ENCODE measurements around the gene RTN4RL1. TPM values are rescaled to one million over a fixed set of nuclear protein-coding genes. Genes with fewer than 3 reads are reported as not detected.

Gene RTN4RL1
- polyA plus RNA-seq, 3 donors: 1.1 to 1.7 (median 1.3) TPM

DNA sequence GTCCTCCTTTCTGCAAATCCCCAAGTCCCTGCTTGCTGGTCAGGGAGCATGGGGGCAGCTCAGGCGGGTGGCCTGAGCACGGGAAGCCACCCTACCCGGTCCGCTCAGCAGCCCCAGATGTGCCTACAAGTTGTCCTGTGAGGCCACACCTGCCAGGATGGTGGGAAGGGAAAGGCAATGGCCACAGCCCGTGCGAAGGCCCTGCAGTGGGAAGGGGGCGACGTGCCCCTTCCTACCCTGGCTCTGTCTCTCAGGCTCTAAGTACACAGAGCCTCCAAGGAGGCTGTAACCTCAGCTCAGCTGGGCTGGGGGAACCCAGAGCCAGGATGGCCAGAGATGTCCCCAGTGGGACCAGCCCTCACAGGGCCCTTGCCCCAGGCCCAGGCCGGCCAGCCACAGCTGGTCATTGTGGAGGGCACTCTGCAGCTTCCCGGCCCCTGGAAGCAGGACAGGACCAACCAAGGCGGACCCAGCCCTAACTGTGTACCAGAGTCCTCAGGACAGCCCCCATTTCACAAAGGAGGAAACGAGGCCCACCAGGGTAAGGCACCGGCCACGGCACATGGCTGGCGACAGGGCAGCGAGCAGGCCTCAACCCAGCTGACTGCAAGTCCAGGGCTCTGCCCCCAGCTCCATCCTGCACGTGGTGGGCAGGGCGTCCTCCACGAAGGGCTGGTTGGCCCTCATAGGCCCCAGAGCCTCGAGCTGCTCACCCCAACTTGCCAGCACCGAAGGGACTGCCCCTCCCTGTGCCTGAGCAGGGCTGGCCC is 82.3 kb downstream of the RTN4RL1 start:
- DNase-seq (ENCODE audit: extremely low read depth in 1 of 11, low read depth in 9 of 11, low spot score in 4 of 11): no peak

GRCh38 chr17:1942066-1942365 is 83.1 kb downstream of the RTN4RL1 start:
- no peak for DNase-seq (ENCODE audit: extremely low read depth in 1 of 11, low read depth in 9 of 11, low spot score in 4 of 11)

- DNase-seq (ENCODE audit: extremely low read depth in 1 of 11, low read depth in 9 of 11, low spot score in 4 of 11): no peak
These were observed 83.7 kb downstream of the RTN4RL1 start for GRCh38 chr17:1941272-1942065.

- DNase-seq (ENCODE audit: extremely low read depth in 1 of 11, low read depth in 9 of 11, low spot score in 4 of 11): no peak
These were observed 84.3 kb downstream of the RTN4RL1 start for GRCh38 chr17:1940810-1941185.

- DNase-seq (ENCODE audit: extremely low read depth in 1 of 11, low read depth in 9 of 11, low spot score in 4 of 11): peak; percentile 75 to 90 (median 83)
These were observed 84.9 kb downstream of the RTN4RL1 start for GRCh38 chr17:1939981-1940809.

DNA sequence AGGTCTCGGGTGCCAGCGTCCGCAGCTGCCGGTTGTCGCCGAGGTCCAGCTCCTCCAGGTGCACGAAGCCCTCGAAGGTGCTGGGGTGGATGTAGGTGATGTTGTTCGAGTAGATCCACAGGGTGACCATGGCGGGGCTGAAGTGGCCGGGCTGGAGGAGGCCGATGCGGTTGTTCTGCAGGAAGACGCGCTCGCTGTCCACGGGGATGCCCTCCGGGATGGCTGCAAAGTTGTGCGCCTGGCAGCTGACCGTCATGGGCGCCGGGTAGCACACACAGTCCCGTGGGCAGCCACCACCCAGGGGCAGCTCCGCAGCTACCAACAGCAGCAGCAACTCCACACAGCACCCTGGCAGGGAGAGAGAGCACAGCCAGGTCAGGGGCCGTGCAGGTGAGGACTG is 87.7 kb downstream of the RTN4RL1 start:
- DNase-seq (ENCODE audit: extremely low read depth in 1 of 11, low read depth in 9 of 11, low spot score in 4 of 11): no peak

DNA sequence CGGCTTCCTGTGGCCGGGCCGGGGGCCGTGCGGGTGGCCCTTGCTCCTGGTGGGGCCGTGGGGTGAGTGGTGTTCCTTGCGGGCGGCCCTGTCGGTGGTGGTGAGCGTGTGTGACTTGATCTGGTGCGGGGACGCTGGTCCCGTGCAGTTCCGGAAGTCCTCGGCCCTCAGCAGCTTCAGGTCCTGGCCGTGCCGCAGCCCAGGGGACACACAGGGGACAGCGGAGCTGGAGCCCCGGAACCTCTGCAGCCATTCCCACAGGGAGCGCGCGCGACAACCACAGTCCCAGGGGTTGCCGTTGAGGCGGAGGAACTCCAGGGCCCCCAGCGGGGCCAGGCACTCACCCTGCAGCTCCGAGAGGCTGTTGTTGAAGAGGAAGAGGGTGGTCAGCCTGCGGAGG is 88.4 kb downstream of the RTN4RL1 start:
- DNase-seq (ENCODE audit: extremely low read depth in 1 of 11, low read depth in 9 of 11, low spot score in 4 of 11): no peak

DNA sequence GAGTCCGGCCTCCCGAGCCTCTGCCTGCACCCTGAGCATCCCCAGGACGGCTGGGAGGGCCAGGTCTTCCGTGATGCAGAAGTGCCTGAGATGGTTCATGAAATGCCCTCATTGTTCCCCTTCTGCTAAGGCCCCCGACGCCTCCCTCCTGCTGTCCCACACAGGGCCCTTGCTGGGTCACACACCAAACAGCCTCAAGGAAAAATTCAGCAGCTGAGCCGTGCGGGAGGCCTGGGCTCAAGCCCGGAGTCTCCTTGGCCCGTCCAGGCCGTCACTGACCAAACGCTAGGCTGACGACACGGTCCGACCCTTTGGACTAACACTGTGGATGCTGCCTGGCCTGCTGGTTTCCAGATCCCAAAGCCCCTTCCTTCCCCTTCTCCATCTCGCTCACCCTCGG is 90.2 kb downstream of the RTN4RL1 start:
- DNase-seq (ENCODE audit: extremely low read depth in 1 of 11, low read depth in 9 of 11, low spot score in 4 of 11): no peak

- no peak for DNase-seq (ENCODE audit: extremely low read depth in 1 of 11, low read depth in 9 of 11, low spot score in 4 of 11)
These were observed 91.0 kb downstream of the RTN4RL1 start for GRCh38 chr17:1933875-1934715.

DNA sequence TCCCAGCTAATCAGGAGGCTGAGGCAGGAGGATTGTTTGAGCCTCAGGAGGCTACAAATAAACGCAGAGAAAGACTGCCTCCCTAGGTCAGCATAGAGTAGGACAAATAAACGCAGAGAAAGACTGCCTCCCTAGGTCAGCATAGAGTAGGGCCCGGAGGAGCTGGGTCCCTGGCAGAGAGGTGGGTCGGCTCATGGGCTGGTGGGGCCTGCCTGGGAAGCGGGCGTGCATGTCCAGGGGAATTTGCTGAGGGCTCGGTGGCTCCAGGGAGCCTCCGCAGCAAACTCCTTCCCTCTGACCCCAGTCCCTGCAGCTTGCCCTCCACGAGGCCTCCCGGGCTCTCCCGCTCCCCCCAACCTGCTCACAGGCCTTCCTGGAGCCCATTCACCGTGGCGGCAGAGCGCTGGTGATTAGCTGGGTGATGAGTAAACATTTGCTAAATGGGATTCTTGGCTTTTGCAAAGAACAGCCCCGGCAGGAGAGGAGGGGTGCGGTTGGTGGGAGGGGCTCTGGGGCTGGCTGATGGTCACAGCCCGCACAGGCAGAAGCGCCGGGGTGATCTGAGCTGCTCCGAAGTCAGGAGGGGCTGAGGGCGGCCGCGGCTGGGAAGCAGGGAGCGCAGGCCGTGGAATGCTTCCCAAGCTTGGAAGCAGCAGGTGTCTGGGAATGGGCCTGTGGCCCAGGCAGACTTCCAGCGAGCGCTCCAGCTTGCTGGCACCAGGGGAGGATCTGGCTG is 93.1 kb downstream of the RTN4RL1 start:
- peak in 1 of 11 donors; percentile 50 for DNase-seq (ENCODE audit: extremely low read depth in 1 of 11, low read depth in 9 of 11, low spot score in 4 of 11)

DNA sequence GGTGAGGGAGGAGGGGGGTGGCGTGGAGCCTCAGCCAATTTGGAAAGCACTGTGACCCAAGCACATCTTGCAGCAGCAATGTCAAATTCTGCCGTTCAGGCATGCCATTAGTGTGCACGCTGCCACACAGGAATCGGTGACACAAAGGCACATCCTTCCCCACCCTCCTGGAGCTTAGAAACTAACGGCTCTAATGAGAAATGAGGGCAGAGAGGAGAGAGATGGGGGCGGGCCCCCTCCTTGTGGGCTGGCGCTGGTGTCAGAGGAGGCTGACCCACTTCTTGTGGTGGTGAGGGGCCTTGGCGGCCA is 94.8 kb downstream of the RTN4RL1 start:
- no peak for DNase-seq (ENCODE audit: extremely low read depth in 1 of 11, low read depth in 9 of 11, low spot score in 4 of 11)

DNA sequence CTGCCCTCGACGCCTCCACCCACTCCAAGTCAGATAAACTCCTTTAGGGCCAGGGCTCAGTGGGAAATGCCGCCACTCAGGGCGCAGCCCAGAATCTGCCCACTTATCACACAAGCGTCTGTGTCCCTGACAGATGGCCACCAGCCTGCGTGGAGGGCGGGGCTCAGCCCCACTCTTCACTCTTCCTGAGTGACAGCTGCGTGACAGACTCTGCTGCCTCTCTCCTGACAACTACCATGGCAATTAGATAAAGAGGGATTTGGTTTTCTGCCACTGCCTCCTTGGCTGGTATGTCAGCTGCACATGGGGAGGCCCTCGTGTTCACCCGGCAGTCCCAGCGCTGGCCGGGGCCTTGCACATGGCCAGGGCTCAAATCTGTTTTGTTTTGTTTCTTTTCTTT is 96.2 kb downstream of the RTN4RL1 start:
- DNase-seq (ENCODE audit: extremely low read depth in 1 of 11, low read depth in 9 of 11, low spot score in 4 of 11): no peak

- DNase-seq (ENCODE audit: extremely low read depth in 1 of 11, low read depth in 9 of 11, low spot score in 4 of 11): no peak
These were observed 104.2 kb downstream of the RTN4RL1 start for GRCh38 chr17:1920948-1921351.

- DNase-seq (ENCODE audit: extremely low read depth in 1 of 11, low read depth in 9 of 11, low spot score in 4 of 11): no peak
These were observed 105.9 kb downstream of the RTN4RL1 start for GRCh38 chr17:1919201-1919600.

DNA sequence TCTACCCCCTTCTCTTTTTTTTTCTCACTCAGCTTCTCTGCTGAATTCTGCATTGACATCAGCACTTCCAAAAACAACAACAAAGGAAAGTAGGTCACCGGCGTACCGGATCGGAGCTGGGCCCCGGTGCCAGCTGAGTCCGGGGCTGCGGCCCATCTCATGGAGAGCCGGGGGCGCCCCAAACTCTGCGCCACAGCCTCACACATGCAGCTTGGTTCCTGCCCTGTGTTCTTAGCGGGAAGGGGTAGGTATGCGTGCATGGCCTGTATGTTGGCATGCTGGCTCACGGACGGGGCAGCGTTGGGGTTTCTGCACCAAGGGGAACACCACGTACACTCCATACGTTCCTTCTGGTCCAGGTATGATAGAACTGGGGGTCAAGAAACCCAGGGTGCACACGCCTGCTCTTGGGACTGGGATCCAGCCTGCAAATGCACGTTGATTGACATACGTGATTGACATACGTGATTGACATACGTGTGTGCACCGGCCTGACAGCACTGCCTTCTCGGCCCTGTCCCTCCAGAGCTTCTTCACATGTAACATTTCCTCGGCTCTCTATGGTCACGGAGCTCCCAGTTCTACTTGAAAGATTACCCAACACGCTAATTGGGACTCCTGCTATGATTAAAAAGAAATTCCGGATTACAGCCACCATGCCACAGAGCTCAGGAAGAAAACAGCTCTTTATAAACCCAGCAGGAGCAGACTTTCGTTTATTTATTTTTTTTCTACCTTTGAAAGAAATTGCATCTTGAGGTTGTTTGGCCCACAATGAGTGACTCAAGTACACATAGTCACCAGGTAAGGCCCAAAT is 106.6 kb downstream of the RTN4RL1 start:
- DNase-seq (ENCODE audit: extremely low read depth in 1 of 11, low read depth in 9 of 11, low spot score in 4 of 11): no peak

GRCh38 chr17:1916963-1917715 is 108.0 kb downstream of the RTN4RL1 start:
- no peak for DNase-seq (ENCODE audit: extremely low read depth in 1 of 11, low read depth in 9 of 11, low spot score in 4 of 11)

DNA sequence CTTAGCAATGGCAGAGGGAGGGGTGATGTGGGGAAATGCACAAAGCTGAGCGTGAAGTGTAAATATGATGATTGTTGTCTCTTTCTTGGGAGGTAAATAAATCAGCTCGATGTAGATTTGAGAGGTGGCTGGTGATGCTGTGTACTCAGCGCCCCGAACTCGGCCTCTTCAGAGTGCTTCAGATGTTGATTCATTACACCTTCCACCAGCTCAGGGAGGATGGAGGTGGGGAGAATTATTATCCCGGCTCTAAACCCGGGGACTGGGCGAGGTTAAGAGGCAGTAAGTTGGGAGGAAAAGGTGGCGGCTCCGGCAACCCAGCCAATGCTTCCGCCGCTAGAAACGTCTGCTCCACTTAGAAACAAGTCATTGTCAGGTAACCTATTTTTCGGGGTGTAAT is 108.8 kb downstream of the RTN4RL1 start:
- no peak for DNase-seq (ENCODE audit: extremely low read depth in 1 of 11, low read depth in 9 of 11, low spot score in 4 of 11)
